Activated CD8-positive, alpha-beta memory T cell treated with anti-CD3 and anti-CD28 coated beads, Interleukin-2, amount 50 U/mL, for 24 hours (primary cell): ENCODE measurements around the gene PSMD10.

Experiments
- DNase-seq: peaks from one replicate; pipeline ENCODE4 v3.0.0-alpha.2; 2020; ENCODE audit errors: extremely low read depth

Gene PSMD10

DNA sequence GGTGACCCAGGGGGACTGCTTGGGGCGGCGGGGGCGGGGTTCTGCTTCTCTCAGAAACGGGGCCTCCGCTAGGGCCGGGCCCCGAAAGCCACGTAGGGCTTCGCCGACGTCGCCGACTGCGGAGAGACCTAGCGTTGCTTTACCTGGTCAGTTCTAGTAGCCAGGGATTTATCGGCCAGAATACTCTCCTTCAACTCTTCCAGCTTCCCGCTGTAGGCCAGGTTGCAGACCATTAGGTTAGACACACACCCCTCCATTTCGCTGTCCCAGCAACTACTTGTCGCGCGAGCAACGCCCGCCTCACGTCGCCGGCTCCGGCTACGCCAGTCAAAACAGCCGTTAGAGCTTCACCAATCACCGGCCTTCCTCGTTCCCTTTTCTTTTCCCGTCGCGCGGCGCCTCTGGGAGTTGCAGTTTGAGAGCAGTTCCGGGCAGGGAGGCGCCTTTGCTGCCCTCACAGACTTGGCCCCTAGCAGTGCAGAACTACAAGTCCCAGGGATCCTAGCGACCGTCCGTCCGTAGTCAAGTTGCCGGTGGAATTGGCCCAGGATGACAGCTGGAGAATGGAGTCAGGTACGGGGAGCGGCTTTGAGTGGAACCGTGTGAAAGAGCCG, at the start of gene PSMD10, which contains the start of gene ATG4A:
Gene PSMD10, minus strand, starts transcription at position 279 of the 614 bp plus-strand sequence. Its CDS starts 22 bp downstream, at position 257.
Gene ATG4A, plus strand, starts transcription at position 515 of the 614 bp plus-strand sequence. Its CDS starts 49 bp downstream, at position 564.
- peak; percentile 73 for DNase-seq

DNA sequence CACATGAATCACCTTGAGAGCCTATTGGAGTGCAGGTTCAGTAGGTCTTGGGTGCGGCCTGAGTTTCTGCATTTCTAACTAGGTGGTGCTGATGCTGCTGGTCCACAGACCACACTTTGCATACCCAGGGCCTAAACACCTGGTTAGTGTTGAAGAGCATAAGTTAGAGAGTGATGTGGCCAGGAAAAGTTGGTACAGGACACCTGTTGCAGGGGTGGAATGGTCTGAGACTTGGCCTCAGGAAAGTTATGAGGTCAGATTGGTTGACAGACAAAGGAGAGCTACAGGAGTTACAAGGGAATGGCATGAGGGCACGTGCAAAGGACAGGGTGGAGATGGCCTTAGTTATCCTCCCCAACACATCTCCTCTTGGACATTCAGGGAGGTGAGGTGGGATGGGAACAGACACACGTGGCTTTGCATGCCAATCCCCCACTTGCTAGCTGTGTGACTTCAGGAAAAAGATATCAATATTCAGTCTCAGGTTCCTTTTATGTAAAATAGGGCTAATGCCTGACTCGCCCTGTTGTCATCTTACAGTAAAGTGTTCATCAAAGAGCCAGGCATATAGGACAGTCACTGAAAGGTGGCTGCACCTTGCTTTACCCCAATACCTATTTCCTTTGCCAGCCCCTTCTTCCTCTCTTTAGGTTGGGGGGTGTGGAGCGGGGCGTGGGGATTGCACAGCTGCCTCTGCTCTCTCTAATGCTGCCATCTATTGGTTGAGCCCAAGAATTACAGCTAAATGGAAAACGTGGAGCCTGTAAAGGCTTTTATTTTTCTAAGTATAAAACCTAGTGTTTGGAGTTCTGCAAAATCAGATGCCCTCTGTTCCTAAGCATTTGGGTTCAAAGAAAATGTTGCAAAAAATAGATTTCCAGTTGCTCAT, 47.7 kb upstream of the PSMD10 start:
- DNase-seq: no peak

GRCh38 chrX:108134724-108135123, 43.4 kb upstream of the PSMD10 start:
- no peak for DNase-seq

GRCh38 chrX:108132876-108133275, 41.5 kb upstream of the PSMD10 start:
- no peak for DNase-seq

DNA sequence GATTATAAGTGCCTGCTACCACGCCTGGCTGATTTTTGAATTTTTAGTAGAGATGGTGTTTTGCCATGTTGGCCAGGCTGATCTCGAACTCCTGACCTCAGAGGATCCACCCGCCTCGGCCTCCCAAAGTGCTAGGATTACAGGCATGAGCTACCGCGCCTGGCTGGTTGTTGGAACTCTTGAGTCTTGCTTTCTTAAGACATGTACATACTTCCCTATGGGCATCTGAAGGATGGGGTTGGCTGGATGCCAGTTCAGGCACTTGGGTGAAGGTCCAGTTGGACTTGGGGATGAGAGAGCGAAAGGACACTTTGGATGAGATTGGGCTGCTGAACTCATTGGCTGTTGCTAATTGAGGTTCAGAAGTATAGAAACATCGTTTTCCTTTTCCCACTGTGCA, 40.7 kb upstream of the PSMD10 start:
- DNase-seq: no peak

- DNase-seq: no peak
Observed at GRCh38 chrX:108131471-108131870, 40.1 kb upstream of the PSMD10 start.

- no peak for DNase-seq
Observed at GRCh38 chrX:108130889-108131288, 39.5 kb upstream of the PSMD10 start.

GRCh38 chrX:108127152-108127551, 35.8 kb upstream of the PSMD10 start:
- no peak for DNase-seq

- DNase-seq: no peak
Observed at GRCh38 chrX:108126661-108127060, 35.3 kb upstream of the PSMD10 start.

GRCh38 chrX:108123591-108124366, 32.4 kb upstream of the PSMD10 start:
- no peak for DNase-seq

GRCh38 chrX:108122748-108123147, 31.4 kb upstream of the PSMD10 start:
- DNase-seq: no peak

DNA sequence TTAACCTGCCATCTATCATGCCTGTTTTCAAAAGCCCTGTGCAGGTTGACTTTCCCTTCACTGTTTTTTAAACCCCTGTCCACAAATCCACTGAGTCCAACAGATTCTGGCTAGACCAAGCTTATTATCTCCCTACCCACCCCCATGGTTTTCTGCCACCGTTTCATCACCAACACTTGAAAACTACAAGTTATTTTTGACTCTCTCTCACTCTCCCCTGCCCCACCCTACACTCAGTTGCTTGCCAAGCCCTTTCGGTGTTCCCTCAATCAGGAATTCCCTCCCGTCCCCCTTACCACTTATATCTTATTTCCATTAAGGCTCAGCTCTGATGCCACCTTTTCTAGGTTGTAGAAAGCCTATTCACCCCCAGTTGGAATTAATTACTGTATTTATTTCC, 29.9 kb upstream of the PSMD10 start:
- DNase-seq: no peak

GRCh38 chrX:108117988-108118387, 26.6 kb upstream of the PSMD10 start:
- DNase-seq: no peak

- no peak for DNase-seq
Observed at GRCh38 chrX:108114541-108114940, 23.2 kb upstream of the PSMD10 start.

GRCh38 chrX:108105473-108105872, 14.1 kb upstream of the PSMD10 start:
- no peak for DNase-seq

DNA sequence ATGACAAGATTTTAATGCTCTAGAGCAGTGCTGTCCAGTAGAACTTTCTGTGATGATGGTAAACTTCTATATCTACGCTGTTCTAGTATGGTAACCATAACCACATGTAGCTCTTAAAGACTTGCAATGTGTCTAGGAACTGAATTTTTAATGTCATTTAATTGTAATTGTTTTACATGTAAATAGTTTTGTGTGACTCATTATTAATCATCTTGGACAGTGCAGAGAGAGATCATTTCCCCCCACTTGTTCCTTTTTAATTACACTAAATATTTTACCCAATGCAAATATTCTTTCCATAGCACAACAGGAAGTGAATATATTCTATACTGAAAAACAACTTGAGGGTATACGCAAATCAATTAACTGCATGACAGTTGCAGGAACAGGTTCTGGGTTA, 6.0 kb upstream of the PSMD10 start:
- DNase-seq: no peak

GRCh38 chrX:108091878-108092291, 543 bp upstream of the PSMD10 start:
- DNase-seq: no peak

GRCh38 chrX:108090491-108091263, 665 bp downstream of the PSMD10 start:
- no peak for DNase-seq

DNA sequence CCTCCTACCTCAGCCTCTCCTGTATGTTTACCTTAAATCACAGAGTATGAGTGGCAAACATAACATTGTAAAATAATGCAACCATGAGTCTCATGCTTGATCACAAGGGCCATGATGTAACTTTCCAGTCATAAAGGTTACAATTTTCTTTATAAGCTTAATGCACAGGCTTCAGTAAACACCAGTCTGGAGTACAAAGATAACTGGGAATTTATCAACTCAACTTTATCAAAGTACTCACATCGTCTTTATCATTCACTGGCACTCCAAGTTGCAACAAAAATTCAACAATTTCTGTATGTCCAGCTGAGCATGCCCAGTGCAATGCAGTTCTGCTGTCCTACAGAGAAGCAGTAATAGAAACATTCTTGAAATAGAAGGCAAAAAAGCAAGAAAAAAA, 2.8 kb downstream of the PSMD10 start:
- DNase-seq: no peak

DNA sequence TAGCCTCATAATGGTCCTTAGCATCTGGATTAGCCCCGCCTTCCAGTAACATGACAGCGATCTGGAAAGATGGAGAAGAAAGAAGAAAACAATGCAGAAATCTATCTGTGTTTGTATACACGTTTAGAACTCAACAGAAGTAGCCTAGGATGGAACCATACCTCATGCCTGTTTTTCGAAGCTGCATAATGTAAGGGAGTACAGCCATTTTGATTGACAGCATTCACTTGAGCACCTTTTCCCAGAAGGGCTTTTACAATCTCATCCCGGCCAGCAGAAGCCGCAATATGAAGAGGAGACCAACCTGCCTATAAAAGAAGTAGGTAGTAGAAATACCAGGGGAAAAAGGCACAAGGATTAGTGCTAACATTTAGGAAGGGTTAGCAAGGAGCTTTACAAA, 3.5 kb downstream of the PSMD10 start:
- no peak for DNase-seq

DNA sequence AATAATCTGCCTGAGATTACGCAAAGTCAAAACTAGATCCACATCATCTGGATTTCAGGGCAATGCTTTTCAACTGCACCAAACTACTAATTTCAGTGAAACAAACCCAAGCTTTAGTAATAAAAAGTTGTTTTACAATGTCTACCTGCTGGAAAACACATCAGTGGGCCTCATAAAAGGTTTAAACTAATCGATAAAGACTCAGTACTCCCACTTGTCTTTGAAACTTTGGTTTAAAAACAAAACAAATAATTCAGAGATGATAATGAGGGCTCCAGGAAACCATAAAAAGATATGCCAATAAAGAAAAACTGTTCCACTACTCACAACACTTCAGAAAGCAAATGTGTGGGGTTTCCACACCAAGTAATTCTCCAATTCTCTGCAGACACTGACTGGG, 10.2 kb downstream of the PSMD10 start:
- no peak for DNase-seq

DNA sequence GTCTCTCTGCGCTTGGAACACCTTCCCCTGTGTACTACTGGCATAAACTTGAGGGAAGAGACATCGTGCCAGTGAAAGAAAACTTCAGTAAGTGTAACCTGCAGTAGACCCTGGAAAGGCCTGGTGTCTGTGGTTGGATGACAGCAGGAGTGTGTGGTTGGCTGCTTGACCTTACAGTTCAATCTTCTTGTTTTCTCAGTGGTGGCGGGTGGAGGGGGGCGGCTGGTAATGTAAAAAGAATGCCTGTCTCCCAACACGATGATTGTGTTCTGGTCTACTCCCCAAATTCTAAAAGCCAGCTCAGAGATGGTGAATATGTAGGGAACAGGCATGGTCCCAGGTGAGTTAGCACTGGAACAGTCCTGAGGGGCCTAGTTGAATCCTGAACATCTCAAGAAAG, 18.6 kb downstream of the PSMD10 start:
- no peak for DNase-seq
